Panc1 (cell line): ENCODE measurements around the gene DOCK3.

Experiments used
- CTCF ChIP-seq: fragments of 450-650 bp; IDR thresholded peaks from 2 replicates; pipeline ENCODE4 v1.5.1; 2017; ENCODE audit warnings: mild to moderate bottlenecking
- POLR2AphosphoS5 ChIP-seq: IDR thresholded peaks from 2 replicates; pipeline ENCODE4 v1.6.1; 2012; ENCODE audit warnings: mild to moderate bottlenecking, low read depth, low read length, moderate library complexity
- SIN3A ChIP-seq: IDR thresholded peaks from 2 replicates; pipeline ENCODE4 v1.6.1; 2012; ENCODE audit warnings: low read depth, mild to moderate bottlenecking, low read length, moderate library complexity, borderline replicate concordance; ENCODE audit not compliant: insufficient read depth
- TCF7L2 ChIP-seq: IDR thresholded peaks from 2 replicates; pipeline ENCODE4 v1.6.1; 2011; ENCODE audit warnings: mild to moderate bottlenecking, low read depth, low read length, inconsistent platforms
- TF ChIP-seq, protein P1 (sequence below), 2 experiments: IDR thresholded peaks; 2 replicates each; pipeline ENCODE4 v1.6.1; 2011 to 2012; ENCODE audit warnings: low read depth in 2 of 2, control low read depth in 1 of 2, low read length in 1 of 2, mild to moderate bottlenecking in 1 of 2, moderate library complexity in 1 of 2; ENCODE audit not compliant: insufficient read depth in 1 of 2

GRCh38 chr3:51275111-51275805, 600.5 kb downstream of the DOCK3 start:
- TF ChIP-seq CTCF (no peak), SIN3A (no peak), TCF7L2 (no peak), POLR2AphosphoS5 (no peak)
- TF ChIP-seq, protein P1, sequence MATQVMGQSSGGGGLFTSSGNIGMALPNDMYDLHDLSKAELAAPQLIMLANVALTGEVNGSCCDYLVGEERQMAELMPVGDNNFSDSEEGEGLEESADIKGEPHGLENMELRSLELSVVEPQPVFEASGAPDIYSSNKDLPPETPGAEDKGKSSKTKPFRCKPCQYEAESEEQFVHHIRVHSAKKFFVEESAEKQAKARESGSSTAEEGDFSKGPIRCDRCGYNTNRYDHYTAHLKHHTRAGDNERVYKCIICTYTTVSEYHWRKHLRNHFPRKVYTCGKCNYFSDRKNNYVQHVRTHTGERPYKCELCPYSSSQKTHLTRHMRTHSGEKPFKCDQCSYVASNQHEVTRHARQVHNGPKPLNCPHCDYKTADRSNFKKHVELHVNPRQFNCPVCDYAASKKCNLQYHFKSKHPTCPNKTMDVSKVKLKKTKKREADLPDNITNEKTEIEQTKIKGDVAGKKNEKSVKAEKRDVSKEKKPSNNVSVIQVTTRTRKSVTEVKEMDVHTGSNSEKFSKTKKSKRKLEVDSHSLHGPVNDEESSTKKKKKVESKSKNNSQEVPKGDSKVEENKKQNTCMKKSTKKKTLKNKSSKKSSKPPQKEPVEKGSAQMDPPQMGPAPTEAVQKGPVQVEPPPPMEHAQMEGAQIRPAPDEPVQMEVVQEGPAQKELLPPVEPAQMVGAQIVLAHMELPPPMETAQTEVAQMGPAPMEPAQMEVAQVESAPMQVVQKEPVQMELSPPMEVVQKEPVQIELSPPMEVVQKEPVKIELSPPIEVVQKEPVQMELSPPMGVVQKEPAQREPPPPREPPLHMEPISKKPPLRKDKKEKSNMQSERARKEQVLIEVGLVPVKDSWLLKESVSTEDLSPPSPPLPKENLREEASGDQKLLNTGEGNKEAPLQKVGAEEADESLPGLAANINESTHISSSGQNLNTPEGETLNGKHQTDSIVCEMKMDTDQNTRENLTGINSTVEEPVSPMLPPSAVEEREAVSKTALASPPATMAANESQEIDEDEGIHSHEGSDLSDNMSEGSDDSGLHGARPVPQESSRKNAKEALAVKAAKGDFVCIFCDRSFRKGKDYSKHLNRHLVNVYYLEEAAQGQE (IDR thresholded peaks at IDR 0.05; ENCODE audit: insufficient read depth in 1 of 2, low read depth in 2 of 2, low read length in 1 of 2) = no peak
